SK-N-SH (cell line): ENCODE measurements around the gene ZNF227. TPM values are rescaled to one million over a fixed set of nuclear protein-coding genes. Genes with fewer than 3 reads are reported as not detected.
A peak's percentile ranks its signal among the peaks of the same experiment; 100 is the strongest.

Experiments used
- CTCF ChIA-PET: fragments of 300-600, 350-600 bp; formaldehyde crosslinking; extraction: SDS; loops from one replicate; lab custom pipeline; 2021; lab: Yijun Ruan, JAX
- POLR2A ChIA-PET: fragments of 350-600 bp; sonication (Branson Sonifier 250); formaldehyde crosslinking; extraction: SDS; loops from one replicate; lab custom pipeline; 2020; ENCODE audit warnings: antibody characterized with exemption, inconsistent platforms; lab: Yijun Ruan, JAX
- DNase-seq: peaks from one replicate; pipeline ENCODE4 v3.0.0; 2012
- H2AFZ ChIP-seq: fragments of 200-600 bp; sonication (generic); 2 replicates; pipeline ENCODE4 v1.8.1; 2016; ENCODE audit warnings: antibody characterized with exemption, mild to moderate bottlenecking, low read depth
- H3F3A ChIP-seq: fragments of 200-600 bp; sonication (generic); replicated peaks from 2 replicates; pipeline ENCODE3; 2016; ENCODE audit warnings: antibody characterized with exemption, mild to moderate bottlenecking; ENCODE audit not compliant: insufficient read depth
- H3K27ac ChIP-seq, 2 experiments: fragments of 200-500 bp in 1 of 2; fragments of 200-600 bp in 1 of 2; sonication (Bioruptor generic) in 1 of 2; sonication (generic), shearing (Covaris generic) in 1 of 2; 2 replicates each; pipeline versions ENCODE4 v1.5.1 to v1.6.1; 2014 to 2016; ENCODE audit warnings: low read depth in 2 of 2, inconsistent platforms in 1 of 2, low read length in 1 of 2, mild to moderate bottlenecking in 1 of 2, mixed read lengths in 1 of 2
- H3K27me3 ChIP-seq: fragments of 200-600 bp; sonication (generic), shearing (Covaris generic); 2 replicates; pipeline ENCODE4 v1.6.1; 2016; ENCODE audit warnings: mixed run types; ENCODE audit not compliant: insufficient read depth
- H3K36me3 ChIP-seq, 2 experiments: fragments of 200-500 bp in 1 of 2; fragments of 200-600 bp in 1 of 2; sonication (Bioruptor generic) in 1 of 2; sonication (generic) in 1 of 2; replicated peaks in 1 of 2; 2 replicates each; pipeline versions ENCODE3 to v1.5.1; 2014 to 2016; ENCODE audit warnings: low read length in 1 of 2, mild to moderate bottlenecking in 1 of 2; ENCODE audit not compliant: insufficient read depth in 2 of 2, control insufficient read depth in 1 of 2
- H3K4me1 ChIP-seq, 2 experiments: fragments of 200-500 bp in 1 of 2; fragments of 200-600 bp in 1 of 2; sonication (Bioruptor generic) in 1 of 2; sonication (generic), shearing (Covaris generic) in 1 of 2; 2 replicates each; pipeline versions ENCODE4 v1.5.1 to v1.6.1; 2014 to 2016; ENCODE audit warnings: low read depth in 1 of 2, low read length in 1 of 2, mixed run types in 1 of 2; ENCODE audit not compliant: insufficient read depth in 2 of 2, control insufficient read depth in 1 of 2
- H3K4me2 ChIP-seq: fragments of 200-600 bp; sonication (generic), shearing (Covaris generic); 2 replicates; pipeline ENCODE4 v1.6.1; 2017; ENCODE audit warnings: mixed run types
- H3K4me3 ChIP-seq, 2 experiments: fragments of 200-500 bp in 1 of 2; fragments of 200-600 bp in 1 of 2; sonication (Bioruptor generic) in 1 of 2; sonication (generic), shearing (Covaris generic) in 1 of 2; 2 replicates each; pipeline versions ENCODE4 v1.5.1 to v1.8.1; 2014 to 2016; ENCODE audit warnings: low read depth in 2 of 2, inconsistent platforms in 1 of 2, low read length in 1 of 2, mild to moderate bottlenecking in 1 of 2, mixed read lengths in 1 of 2, moderate library complexity in 1 of 2
- H3K79me2 ChIP-seq: fragments of 200-600 bp; sonication (generic); 2 replicates; pipeline ENCODE4 v1.8.1; 2017; ENCODE audit warnings: mild to moderate bottlenecking; ENCODE audit not compliant: insufficient read depth
- H3K9ac ChIP-seq: fragments of 200-600 bp; sonication (generic); 2 replicates; pipeline ENCODE4 v1.6.1; 2017; ENCODE audit warnings: mixed run types
- H3K9me2 ChIP-seq: fragments of 200-600 bp; sonication (generic); 2 replicates; pipeline ENCODE4 v1.6.1; 2017; ENCODE audit warnings: mixed run types
- H3K9me3 ChIP-seq: fragments of 200-600 bp; sonication (generic); 2 replicates; pipeline ENCODE4 v1.6.1; 2017; ENCODE audit warnings: mixed run types, mild to moderate bottlenecking, moderate library complexity
- H4K20me1 ChIP-seq: fragments of 200-600 bp; sonication (generic); 2 replicates; pipeline ENCODE4 v1.6.1; 2017; ENCODE audit warnings: mild to moderate bottlenecking, mixed run types; ENCODE audit not compliant: insufficient read depth
- EZH2phosphoT487 ChIP-seq: fragments of 200-600 bp; sonication (generic); IDR thresholded peaks from 2 replicates; pipeline ENCODE4 v1.6.1; 2017; ENCODE audit warnings: low read depth, mixed run types, mild to moderate bottlenecking, antibody characterized with exemption, moderate library complexity, borderline replicate concordance
- FOSL2 ChIP-seq: IDR thresholded peaks from 2 replicates; pipeline ENCODE4 v1.4.0; 2012; ENCODE audit warnings: low read depth, mild to moderate bottlenecking, moderate library complexity, borderline replicate concordance
- FOXJ3 ChIP-seq: sonication (generic); formaldehyde crosslinking; IDR thresholded peaks from 2 replicates; pipeline ENCODE4 v1.5.1; 2020; ENCODE audit warnings: mild to moderate bottlenecking, missing genetic modification reagents
- FOXM1 ChIP-seq: IDR thresholded peaks from 2 replicates; pipeline ENCODE4 v1.4.0; 2012; ENCODE audit warnings: low read depth, mild to moderate bottlenecking
- GABPA ChIP-seq: IDR thresholded peaks from 2 replicates; pipeline ENCODE4 v1.4.0; 2012; ENCODE audit warnings: low read depth, mild to moderate bottlenecking
- GATA2 ChIP-seq: sonication (generic); formaldehyde crosslinking; IDR thresholded peaks from 2 replicates; pipeline ENCODE4 v1.5.0; 2020; ENCODE audit warnings: mild to moderate bottlenecking, missing genetic modification reagents
- JUND ChIP-seq: IDR thresholded peaks from 2 replicates; pipeline ENCODE4 v1.4.0; 2012
- MAX ChIP-seq: IDR thresholded peaks from 2 replicates; pipeline ENCODE4 v1.4.0; 2012; ENCODE audit warnings: low read depth
- MEF2A ChIP-seq: IDR thresholded peaks from 2 replicates; pipeline ENCODE4 v1.4.0; 2012; ENCODE audit warnings: low read depth, borderline replicate concordance
- NRF1 ChIP-seq: IDR thresholded peaks from 2 replicates; pipeline ENCODE4 v1.6.1; 2012; ENCODE audit warnings: low read depth, mild to moderate bottlenecking, low read length
- POLR2AphosphoS5 ChIP-seq: IDR thresholded peaks from 2 replicates; pipeline ENCODE4 v1.6.1; 2012; ENCODE audit warnings: low read depth, low read length
- REST ChIP-seq: IDR thresholded peaks from 2 replicates; pipeline ENCODE4 v1.6.1; 2012; ENCODE audit warnings: mild to moderate bottlenecking, low read depth, low read length, moderate library complexity
- RXRA ChIP-seq: IDR thresholded peaks from 2 replicates; pipeline ENCODE4 v1.4.0; 2012; ENCODE audit warnings: low read depth, mild to moderate bottlenecking, borderline replicate concordance
- SMC3 ChIP-seq: IDR thresholded peaks from 2 replicates; pipeline ENCODE4 v1.6.1; 2012; ENCODE audit warnings: low read depth, low read length, improper control_type of control experiment
- USF1 ChIP-seq: IDR thresholded peaks from 2 replicates; pipeline ENCODE4 v1.4.0; 2012; ENCODE audit warnings: low read depth, borderline replicate concordance
- USF2 ChIP-seq: fragments of 150-350 bp; IDR thresholded peaks from 2 replicates; pipeline ENCODE4 v1.6.1; 2017; ENCODE audit warnings: antibody characterized with exemption, low read length, low read depth, borderline replicate concordance
- YY1 ChIP-seq: IDR thresholded peaks from 2 replicates; pipeline ENCODE4 v1.4.0; 2012; ENCODE audit warnings: low read depth, mild to moderate bottlenecking
- ZBTB33 ChIP-seq: IDR thresholded peaks from 2 replicates; pipeline ENCODE4 v1.4.0; 2012; ENCODE audit warnings: low read depth, borderline replicate concordance
- WGBS: methylation state at CpG from one replicate; pipeline ENCODE4 v1.1.6; 2017; ENCODE audit warnings: low lambda C conversion rate; 5-methylcytosine and 5-hydroxymethylcytosine counted together
- polyA plus RNA-seq, 3 experiments: library from polyadenylated mRNA; depleted of rRNA; stranded (reverse); fragments of >200 nt; gene quantifications; 2 replicates each; pipeline ENCODE4 v1.2.3, GENCODE V29; 2012

Gene ZNF227
- polyA plus RNA-seq, 1 of the 3 experiments (the other 2 are of a cell fraction), result 8.3 TPM

- no peaks in the 10 kb centered on the region for H3K36me3 ChIP-seq
- H3F3A ChIP-seq, result no peaks in the 10 kb centered on the region
- peaks cover 0 to 4% of the 10 kb centered on the region in 2 experiments; a peak in 1 of 4 replicates for H3K4me1 ChIP-seq
- H3K27me3 ChIP-seq, result no peaks in the 10 kb centered on the region
- no peak overlapping the region for H3K9ac ChIP-seq
- H3K79me2 ChIP-seq, result no peaks in the 10 kb centered on the region
- no peak for TF ChIP-seq REST
- WGBS, result 71% methylated on average over 6 of the region's 6 CpGs
- H4K20me1 ChIP-seq, result no peaks in the 10 kb centered on the region
- ChIA-PET CTCF (interaction anchor here (1.2 to 1.5 kb wide), 2 partner anchors 10 to 14 kb away, joined by 4 read pairs; no protein-coding TSS in a partner anchor), POLR2A (no interaction called here)
- peak overlapping the region; percentile 56 to 60 for H3K4me3 ChIP-seq
- H3K9me3 ChIP-seq, result peaks cover 5% of the 10 kb centered on the region; the same call in 1 of the 2 replicates
- no peak overlapping the region for H3K27ac ChIP-seq
- H2AFZ ChIP-seq, result no peak overlapping the region; the same call in 1 of the 2 replicates
- DNase-seq, result no peak
- no peaks in the 10 kb centered on the region for H3K9me2 ChIP-seq
- peak overlapping the region; percentile 80 for H3K4me2 ChIP-seq
Measured at GRCh38 chr19:44260695-44261446, 48.5 kb downstream of the ZNF227 start.

- Histone ChIP-seq H2AFZ (no peak overlapping the region), H3K27me3 (no peaks in the 10 kb centered on the region), H3K4me1 (no peaks in the 10 kb centered on the region), H3K9ac (no peak overlapping the region), H3K4me2 (no peak overlapping the region), H3F3A (peaks cover 5% of the 10 kb centered on the region), H3K9me2 (no peaks in the 10 kb centered on the region), H3K27ac (no peak overlapping the region), H3K4me3 (no peak overlapping the region), H3K36me3 (peaks cover 0 to 6% of the 10 kb centered on the region in 2 experiments), H3K9me3 (no peaks in the 10 kb centered on the region; the same call in 1 of the 2 replicates), H4K20me1 (no peaks in the 10 kb centered on the region), H3K79me2 (no peaks in the 10 kb centered on the region)
- no peak for DNase-seq
- ChIA-PET CTCF (interaction anchor here (1.1 kb wide), 1 partner anchor 11 kb away, joined by 3 read pairs; no protein-coding TSS in a partner anchor), POLR2A (no interaction called here)
- TF ChIP-seq NRF1, result no peak
- no peak for TF ChIP-seq SMC3
- TF ChIP-seq JUND, result no peak
- TF ChIP-seq FOSL2, result no peak
- no peak for TF ChIP-seq USF2
- TF ChIP-seq FOXM1, result no peak
- no peak for TF ChIP-seq YY1
- no peak for TF ChIP-seq MAX
- no peak for TF ChIP-seq EZH2phosphoT487
- TF ChIP-seq ZBTB33, result no peak
- no peak for TF ChIP-seq POLR2AphosphoS5
- no peak for TF ChIP-seq FOXJ3
- TF ChIP-seq USF1, result no peak
- no peak for TF ChIP-seq RXRA
- TF ChIP-seq GABPA, result no peak
- no peak for TF ChIP-seq GATA2 (CRISPR knock-in tag)
- no peak for TF ChIP-seq MEF2A
- whole genome bisulfite sequencing, result 65% methylated on average over 1 of the region's 1 CpG
Measured at GRCh38 chr19:44277331-44277730, 65.0 kb downstream of the ZNF227 start.
